GM19467 (cell line): Measurements from ENCODE around the gene KIAA0513.
A peak's percentile ranks its signal among the peaks of the same experiment; 100 is the strongest.
"Not testable (repeated sequence)": the region's sequence is repeated elsewhere in the genome, so short reads cannot be mapped to it uniquely, and the experiment has no call there.

Experiments
- ATAC-seq: cut with Tn5 transposase; IDR thresholded peaks from one replicate; pipeline ENCODE4 v1.9.1; 2021; ENCODE audit warnings: mild to moderate bottlenecking, moderate library complexity; ENCODE audit not compliant: unreplicated experiment

The KIAA0513 gene

DNA sequence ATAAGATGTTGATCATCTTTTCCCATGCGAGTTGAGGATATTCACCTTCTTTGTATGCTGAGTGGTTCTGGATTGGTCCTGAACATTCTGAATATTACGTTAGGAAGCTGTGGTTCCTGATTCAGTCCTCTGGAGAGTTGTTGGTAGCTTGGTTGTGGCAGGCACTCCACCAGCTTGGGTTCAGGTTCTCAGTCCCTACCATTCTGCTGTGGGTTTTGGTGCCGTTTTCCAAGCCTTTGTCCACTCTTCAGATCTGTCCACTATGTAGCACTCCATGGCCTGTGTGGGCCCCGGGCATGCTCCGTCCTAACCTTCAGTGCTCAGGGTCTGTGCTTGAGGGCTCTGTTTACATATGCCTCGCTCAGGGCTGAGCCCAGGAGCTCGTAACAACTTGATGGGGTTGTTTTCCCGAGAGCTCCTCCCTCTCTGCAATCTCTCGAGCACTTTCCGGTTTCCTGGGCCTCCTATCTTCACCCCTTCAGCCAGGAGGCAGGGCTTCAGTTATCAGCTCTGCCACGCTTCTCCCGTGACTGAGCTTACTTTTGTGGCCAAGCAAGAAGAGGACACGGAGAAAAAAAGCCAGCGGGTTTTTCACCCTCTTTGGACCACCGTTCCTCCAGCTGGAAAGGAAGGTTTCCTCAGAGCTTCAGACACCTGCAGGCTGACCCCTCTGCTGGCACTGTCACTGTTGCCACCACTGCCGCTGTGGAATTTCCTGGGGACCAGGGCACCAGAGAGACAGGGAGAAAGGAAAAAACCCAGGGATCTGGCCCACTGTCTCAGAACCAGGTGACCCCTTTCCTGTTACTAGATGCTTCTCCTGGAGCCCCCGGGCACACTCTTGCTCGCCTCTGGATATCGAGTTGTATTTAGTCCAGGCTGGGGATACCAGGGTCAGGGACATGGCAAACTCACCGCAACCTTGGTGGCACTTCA is 19.6 kb downstream of the KIAA0513 start:
- ATAC-seq, result no peak

DNA sequence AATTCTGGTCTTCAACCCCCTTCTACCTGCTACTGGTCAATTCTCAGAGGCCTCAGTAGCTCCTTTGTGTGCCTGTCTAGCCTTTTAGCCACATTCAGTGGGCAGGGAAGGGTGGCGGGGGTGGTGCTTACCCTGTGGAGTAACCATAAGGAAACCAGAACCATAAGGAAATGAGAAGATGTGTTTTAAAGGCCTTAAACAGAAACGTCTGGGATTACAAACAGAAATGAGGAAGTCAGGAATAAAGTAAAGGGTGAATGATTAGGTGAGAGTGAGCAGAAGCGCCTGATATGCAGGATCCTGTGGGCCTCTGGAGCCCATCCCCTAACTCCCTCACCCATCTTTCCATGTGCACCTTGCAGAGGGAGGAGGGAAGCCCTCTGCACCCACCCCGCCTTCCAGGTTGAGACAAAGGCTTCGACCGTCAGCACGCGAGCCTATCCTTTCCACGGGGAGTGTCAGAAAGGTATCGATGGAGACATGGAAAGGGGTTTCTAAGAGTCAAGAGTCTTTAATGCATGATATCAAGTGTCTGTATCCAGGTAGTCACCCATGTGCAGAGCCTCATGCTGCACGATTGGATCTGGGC is 20.4 kb downstream of the KIAA0513 start:
- no peak for ATAC-seq

DNA sequence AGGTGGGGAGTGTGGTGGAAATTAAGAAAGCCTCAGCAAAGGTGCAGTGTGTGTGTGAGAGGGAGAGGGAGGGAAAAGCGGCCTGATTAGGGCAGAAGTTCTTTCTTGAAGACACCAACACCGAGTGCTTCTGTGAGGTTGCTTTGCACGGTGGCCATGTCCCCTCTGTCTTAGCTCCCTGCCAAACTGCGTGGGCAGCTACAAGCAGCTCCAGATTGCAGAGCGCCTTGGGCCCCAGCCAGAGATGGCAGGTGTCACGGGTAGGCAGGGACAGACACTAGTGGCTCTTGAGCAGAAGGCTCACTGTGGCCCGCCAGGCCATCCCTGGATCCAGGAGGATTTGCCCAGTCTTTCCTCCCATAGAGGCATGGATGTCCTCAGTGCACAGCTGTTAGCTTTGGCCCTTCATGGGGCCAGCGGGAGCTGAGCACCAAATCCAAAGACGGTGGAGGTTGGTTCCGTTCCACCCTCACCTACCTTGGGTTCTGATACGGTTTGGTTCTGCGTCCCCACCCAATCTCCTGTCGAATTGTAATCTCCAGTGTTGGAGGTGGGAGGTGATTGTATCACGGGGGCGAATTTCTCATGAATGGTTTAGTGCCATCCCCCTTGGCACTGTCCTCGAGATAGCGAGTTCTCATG is 21.4 kb downstream of the KIAA0513 start:
- no peak for ATAC-seq

DNA sequence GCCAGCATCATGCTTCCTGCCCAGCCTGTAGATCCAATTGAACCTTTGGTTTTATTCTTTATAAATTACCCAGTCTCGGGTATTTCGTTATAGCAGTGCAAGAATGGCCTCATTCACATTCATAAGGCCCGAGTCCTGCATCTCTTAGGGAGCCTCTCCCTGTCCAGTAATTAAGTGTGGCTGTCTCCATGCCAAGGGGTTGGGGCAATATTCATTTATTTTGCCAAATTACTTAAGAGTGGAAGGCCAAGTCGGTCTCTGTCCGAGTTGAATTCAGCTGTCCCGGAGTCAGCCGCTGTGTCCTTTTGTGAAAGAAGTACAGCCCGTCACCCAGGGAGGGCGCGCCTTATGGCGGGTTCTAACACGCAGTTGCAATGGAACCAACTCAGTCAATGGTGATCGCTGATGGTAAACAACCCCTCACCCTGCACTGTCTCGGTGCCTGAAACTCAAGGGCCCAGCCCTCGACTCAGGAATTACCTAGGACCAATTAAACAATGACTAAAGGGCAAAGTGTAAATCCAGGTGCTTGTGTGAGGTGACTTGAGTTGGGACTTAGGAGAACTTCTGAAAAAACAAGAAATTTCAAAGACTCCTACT is 22.2 kb downstream of the KIAA0513 start:
- no peak for ATAC-seq

DNA sequence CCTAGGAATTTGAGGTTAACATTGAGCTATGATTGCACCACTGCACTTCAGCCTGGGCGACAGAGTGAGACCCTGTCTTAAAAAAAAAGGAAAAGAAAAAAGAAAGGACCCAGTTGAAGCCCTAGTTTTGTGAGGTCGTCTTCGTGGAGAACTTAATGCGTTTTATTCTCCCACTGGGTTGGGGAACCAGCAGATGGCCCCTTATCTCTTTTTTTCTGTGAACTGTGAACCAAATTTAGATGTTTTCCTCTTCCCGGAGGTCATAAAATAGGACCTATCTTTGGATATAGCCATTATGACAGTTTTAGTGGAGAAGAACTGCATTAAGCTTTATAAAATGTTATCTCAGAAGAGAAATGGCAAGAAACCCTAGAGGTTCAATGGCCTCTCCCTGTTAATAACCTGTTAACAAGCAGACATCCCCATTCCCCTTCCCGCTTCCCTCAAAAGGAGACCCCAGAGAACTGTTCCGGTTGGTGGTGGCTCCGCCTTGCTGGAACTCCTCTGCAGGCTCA is 23.5 kb downstream of the KIAA0513 start:
- ATAC-seq, result no peak

DNA sequence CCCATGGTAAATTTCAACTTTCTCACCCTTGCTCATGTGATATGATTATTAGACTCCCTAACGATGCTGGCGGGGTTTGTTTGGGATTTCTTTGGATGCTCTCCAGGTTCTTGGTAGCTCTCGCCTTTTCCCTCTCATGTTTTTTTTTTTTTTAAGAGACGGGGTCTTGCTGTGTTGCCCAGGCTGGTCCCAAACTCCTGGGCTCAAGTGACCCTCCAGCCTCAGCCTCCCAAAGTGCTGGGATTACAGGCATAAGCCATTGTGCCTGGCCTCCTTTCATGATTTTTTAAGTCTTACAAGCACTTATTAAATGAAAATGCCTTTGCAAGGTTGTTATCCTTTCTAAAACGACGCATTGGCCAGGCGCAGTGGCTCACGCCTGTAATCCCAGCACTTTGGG is 24.1 kb downstream of the KIAA0513 start:
- no peak for ATAC-seq

DNA sequence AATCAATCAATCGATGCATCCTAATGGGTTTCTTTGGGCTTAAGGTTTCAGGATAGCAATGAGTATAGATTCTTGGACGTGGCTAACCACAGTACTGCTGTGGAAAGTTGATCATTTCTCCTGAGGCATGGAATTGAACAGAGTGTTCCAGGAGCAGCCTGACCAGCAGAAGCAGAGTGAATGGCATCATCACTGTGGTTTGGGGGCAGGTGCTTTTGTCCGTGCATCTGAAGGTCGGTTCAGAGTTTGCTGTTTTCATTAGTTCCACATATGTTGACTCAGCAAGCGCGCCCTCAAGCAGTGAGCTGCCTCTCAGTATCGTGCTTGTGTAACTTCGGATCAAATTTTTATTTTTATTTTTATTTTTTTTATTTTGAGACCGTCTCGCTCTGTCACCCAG is 24.9 kb downstream of the KIAA0513 start:
- no peak for ATAC-seq

DNA sequence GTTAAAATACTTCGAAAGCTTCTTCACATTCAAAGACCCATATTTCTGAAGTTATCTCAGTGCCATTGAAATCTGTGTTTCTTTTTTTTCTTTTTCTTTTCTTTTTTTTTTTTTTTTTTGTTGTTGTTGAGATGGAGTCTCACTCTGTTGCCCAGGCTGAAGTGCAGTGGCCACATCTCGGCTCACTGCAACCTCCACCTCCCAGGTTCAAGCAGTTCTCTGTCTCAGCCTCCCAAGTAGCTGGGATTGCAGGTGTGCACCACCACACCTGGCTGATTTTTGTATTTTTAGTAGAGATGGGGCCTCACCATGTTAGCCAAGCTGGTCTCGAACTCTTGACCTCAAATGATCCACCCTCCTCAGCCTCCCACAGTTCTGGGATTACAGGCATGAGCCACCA is 26.7 kb downstream of the KIAA0513 start:
- not testable (repeated sequence) for ATAC-seq

DNA sequence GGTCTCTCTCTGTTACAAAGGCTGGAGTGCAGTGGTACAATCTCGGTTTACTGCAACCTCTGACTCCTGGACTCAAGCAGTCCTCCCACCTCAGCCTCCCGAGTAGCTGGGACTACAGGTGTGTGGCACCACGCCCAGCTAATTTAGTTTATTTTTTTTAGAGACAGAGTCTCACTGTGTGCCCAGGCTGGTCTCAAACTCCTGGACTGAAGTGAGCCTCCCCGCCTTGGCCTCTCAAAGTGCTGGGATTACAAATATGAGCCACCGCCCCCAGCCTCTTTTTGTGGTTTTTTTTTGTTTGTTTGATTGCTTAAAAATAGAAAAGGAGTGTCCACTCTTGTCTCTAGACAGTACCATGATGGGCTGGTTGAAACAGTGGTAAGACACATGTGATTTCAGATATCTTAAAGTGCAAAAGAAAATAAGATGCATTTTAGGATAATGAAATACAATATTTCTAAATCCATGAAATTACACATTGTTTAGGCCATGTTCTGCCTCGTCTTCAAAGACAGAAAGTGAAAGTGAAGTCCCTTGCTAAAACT is 27.4 kb downstream of the KIAA0513 start:
- ATAC-seq, result no peak

DNA sequence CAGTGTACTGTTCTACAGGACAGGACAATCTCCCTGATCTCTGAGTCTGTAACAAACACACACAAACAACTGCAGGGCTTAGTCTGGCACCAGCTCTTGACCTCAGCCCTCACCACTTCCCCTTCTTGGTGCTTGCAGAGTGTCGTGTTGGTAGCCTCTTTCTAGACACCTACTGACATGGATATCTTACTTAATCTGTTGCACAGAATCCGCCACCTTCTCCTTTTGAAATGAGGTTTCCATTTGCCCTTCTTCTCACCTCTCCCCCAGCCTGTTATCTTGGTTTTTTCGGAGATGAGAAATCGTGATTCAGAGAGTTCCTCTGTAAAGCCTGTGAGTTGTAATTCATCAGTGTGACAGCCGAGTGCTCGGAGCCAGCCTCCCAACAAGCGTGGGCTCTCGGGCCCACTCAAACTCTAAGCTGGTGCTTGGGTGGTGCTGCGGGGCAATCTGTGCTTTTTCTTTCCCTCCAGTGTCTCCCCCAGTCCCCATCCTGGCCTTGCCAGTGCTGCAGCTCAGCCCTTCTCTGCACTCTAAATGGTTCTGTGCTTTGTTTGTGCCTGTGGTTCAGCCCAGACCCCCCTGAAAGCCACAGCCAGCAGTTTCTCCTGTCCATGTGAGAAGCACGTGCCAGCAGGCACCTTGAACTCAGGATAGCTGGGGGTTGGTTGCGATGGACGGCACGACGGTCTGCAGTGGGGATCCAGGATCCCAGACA is 28.1 kb downstream of the KIAA0513 start:
- peak; percentile 80 for ATAC-seq

DNA sequence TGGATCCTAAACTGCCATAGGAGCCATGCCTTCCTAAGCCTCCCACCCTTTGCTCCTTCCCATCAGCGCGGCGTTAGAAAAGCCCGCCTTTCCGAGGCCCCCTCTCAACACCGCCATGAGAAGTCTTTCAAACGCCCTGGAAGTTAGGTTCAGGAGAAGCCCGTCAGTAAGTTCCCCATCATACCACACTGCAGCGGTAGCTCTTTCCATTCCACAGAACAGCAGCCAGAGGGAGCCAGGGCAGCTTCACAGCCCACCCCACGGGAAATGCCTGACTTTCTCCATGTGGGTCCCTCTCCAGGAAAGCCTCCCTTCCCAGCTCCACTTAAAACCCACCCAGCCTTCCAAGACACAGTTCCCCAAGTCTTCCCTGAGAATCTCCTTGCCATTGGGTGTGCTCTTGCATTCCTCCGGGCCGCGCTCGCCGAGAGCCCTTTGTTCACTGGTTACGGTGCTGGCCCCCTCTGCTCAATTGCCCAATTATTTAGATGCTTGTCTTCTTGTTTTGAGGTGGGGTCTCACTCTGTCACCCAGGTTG is 28.7 kb downstream of the KIAA0513 start:
- ATAC-seq, result no peak

DNA sequence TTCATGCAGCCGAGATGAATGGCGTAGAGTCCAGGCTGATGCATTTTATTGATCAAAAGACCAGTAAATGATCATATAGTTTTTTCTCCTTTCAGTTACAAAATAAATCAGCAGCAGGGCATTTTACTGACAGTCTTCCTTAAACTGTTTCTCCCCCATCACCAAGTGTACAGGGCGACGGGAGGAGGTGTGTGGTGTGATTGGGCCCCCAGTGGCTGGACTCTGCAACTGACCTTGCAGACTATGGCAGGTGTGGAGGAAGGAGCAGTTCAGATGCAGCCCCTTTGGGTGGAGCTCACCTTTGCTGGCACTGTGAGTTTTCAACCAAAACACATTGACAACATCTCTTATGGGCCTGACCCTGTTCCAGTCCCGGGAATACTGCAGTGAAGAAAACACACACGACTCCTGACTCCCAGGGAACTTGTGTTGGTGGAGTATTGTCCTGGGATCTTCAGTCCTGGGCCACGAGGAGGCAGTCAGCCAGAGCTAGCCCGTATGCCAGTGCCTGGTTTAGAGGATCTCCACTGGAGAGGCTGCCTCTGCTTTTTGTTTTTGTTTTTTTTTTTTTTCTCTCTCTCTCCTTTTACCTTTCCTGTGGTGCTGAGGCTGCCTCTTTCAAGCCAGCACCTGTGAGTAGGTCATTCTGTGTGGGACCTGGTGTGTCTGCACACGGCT is 29.8 kb downstream of the KIAA0513 start:
- no peak for ATAC-seq

DNA sequence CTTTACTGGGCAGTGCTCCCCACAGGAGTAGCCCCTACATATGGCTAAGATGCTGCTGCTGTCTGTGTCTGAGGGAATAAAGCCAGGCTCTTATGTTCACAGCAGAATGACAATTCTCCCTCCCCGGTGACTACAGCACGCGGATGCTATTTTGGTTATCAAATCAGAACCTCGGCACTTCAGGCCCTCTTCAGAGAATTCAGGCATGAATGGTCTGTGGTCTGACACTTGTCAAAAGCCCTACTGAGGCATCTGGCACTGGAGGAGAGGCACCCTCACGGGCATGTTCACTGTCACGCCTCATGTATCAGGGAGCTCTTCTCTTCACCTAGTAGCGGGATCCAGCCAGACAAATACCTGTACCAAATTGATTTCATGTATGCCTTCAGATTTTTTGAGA is 30.4 kb downstream of the KIAA0513 start:
- ATAC-seq, result no peak

DNA sequence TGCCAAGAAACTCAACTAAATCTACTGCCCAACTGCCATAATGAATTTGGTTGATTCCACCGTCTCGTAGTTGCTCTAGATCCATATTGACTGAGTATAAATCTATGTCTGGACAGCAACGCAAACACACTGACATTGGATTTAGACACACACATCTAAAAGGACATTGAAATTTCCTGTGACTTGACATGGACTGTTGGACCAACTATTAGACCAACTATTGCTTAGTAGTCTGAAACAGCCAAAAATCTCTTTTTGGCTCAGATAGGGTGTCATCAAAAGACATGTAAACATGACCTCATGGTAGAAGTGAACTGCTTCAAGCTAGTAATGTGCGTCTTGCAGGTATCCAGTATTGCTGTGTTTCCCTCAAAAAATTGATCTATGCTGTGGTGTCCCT is 31.3 kb downstream of the KIAA0513 start:
- no peak for ATAC-seq

DNA sequence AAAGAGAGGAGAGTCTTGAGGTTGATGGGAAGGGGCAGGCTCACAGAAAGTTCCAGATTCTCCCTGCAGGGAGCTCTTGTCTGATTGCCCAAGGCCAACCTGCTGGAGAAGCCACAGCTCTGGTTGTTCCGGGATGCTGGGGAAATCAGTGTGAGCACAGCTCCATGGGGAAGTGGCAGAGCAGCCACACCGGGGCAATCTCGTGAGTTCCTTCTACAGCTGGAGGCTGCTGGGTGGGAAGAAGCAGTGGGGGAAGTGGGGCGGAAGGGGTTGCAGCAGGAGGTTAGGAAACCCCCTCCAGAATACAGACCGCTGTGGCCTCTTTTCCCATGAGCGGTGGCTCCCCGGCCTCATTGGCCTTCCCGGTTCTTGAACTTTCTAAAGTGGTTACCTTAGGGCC is 34.0 kb downstream of the KIAA0513 start:
- ATAC-seq, result no peak

DNA sequence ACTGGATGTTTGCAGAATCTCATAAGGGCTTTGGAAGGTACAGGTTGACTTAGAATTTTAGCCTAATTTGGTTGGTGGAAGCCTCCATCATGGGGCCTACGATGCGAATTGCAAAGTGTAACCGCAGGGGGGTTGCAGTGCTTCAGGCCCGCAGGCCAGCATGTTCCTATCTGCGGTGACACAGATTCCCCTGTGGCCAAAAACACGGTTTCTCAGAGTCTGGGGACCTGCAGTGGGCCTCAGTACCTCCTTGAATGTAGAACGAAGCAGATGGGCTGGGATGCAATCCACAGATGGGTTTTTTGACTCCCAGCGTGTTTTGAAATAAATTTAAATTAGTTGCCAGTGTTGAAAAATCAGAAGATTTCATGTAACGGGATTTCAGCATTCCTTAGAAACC is 34.7 kb downstream of the KIAA0513 start:
- ATAC-seq, result no peak

DNA sequence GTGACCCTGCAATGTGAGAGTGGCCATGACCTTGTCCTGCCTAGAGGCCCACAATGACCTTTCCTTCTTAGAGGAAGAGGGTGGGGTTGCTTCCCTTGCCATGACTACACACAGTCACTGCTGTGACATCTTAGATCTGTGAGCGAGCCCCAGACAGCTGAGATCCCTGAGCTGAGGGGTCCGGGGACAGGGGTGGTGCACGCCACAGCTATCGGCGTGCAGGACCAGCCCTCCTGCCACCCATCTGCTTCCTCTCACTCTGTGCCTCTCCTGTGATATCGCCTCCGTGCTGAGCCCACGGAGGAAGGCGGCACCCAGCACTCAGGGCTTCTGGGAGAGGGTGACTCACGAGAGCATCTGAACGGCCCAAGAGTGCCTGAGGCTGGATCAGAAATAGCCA is 35.2 kb downstream of the KIAA0513 start:
- no peak for ATAC-seq

DNA sequence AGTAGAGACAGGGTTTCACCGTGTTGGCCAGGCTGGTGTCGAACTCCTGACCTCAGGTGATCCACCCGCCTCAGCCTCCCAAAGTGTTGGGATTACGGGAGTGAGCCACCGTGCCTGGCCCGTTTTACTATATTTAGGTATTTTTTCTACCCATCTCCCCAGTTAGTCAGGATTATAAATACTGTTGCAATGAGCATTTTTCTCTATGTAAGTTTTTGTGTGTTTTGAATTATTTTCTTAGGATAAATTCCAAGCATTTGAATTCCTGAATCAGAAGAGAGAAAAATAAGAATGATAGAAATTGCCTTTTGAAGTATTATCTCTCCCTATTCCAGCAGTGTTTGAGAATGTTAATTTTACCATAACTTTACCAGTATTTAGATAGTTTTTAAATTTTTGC is 36.6 kb downstream of the KIAA0513 start:
- ATAC-seq, result no peak

DNA sequence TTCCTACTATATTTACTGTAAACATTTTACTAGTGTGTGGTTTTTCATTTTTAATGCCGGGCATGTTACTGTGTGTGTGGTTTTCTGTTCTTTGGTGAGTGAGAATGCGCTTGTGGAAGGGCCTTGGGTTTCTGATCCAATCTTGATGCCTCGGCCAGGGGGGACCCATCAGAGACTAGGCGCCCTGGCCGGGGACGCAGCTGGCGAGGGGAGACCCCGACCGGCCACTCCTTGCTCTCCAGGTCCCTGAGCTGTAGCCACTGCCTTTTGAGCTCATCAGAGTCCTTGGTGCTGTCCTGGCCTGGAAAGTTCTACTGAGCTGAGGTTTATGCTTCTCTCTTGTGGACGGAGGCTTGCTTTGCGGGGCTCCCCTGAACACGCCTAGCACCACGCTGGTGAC is 37.5 kb downstream of the KIAA0513 start:
- ATAC-seq, result no peak
